MM.1S (cell line): ENCODE results near the gene ANO2.

ENCODE experiments used
- EZH2phosphoT487 ChIP-seq: fragments of 300-600 bp; sonication (generic); IDR thresholded peaks from 2 replicates; pipeline ENCODE4 v1.6.1; 2018; ENCODE audit warnings: antibody characterized with exemption, low read length
- TF ChIP-seq, protein P1 (sequence below): fragments of 300-600 bp; sonication (generic); IDR thresholded peaks from 2 replicates; pipeline ENCODE4 v1.5.1; 2016; ENCODE audit warnings: antibody characterized with exemption, low read length, mixed read lengths

DNA sequence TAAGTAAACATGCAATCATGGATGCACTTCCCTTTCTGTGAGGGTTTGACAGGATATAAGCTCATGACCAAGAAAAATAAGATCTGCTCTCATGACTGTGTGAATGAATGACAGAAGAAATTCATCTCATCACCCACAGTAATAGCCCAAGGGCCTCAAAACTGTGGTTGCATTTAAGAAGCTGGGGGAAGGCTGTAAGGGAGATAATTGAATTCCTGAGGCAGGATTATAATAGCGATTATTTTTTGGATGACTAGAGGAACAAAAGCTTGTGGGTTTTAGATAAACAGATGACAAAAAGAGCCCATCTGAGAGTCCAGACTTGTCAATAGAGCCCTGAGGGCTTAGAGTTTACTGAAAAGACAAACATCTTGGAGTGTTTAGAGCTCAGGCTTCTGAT lies 352.0 kb downstream of the ANO2 start:
- TF ChIP-seq, protein P1, sequence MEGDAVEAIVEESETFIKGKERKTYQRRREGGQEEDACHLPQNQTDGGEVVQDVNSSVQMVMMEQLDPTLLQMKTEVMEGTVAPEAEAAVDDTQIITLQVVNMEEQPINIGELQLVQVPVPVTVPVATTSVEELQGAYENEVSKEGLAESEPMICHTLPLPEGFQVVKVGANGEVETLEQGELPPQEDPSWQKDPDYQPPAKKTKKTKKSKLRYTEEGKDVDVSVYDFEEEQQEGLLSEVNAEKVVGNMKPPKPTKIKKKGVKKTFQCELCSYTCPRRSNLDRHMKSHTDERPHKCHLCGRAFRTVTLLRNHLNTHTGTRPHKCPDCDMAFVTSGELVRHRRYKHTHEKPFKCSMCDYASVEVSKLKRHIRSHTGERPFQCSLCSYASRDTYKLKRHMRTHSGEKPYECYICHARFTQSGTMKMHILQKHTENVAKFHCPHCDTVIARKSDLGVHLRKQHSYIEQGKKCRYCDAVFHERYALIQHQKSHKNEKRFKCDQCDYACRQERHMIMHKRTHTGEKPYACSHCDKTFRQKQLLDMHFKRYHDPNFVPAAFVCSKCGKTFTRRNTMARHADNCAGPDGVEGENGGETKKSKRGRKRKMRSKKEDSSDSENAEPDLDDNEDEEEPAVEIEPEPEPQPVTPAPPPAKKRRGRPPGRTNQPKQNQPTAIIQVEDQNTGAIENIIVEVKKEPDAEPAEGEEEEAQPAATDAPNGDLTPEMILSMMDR, result no peak
- no peak for TF ChIP-seq EZH2phosphoT487
